ENCODE results near the gene KCNH3. TPM values are rescaled to one million over a fixed set of nuclear protein-coding genes. Genes with fewer than 3 reads are reported as not detected.
A peak's percentile ranks its signal among the peaks of the same experiment; 100 is the strongest.

KCNH3 gene
- total RNA-seq, 1 experiment from 2014 or later, result 0.26 TPM

DNA sequence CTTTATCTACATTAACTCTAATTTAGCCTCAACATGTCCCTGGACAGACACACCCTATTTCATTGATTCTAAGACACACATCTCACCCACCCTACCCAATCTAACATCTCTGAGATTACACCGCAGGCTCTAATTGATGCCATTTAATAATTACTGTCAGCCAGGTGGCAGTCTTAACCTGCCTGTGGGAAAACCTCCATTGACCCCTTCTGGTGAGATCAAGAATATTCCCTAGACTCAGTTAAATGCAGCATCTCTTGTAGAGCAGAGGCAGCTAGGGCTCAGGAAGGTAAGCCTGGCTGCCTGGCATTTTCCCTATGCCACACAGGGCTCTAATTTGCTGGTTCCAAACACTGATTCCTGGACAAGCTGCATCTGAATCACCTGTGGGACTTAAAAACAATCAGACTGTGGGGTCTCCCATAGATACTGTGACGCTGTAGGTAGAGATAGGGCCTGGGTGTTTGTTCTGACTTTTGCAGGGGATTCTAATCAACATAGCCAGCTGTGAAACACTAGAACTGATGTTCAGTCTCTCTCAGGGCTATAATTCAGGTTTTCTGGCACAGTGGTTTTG, 14.8 kb downstream of the KCNH3 start:
- H3K23me2 ChIP-seq (ENCODE audit: insufficient read length, low read depth, low read length, poor library complexity, severe bottlenecking), result peaks cover 7% of the 10 kb centered on the region
- H3K36me3 Mint-ChIP-seq (ENCODE audit: insufficient read depth in 1 of 3, low read depth in 3 of 3), result peaks cover 2 to 15% (median 13%) of the 10 kb centered on the region in 3 experiments; a peak in 5 of 7 replicates
- H3K23ac ChIP-seq (ENCODE audit: insufficient read length, low read depth, low read length), result no peak overlapping the region
- no peak overlapping the region for H2BK5ac ChIP-seq (ENCODE audit: insufficient read length, low read length)
- no peaks in the 10 kb centered on the region for H3K4me1 ChIP-seq (ENCODE audit: insufficient read depth, low read length)
- H3K27ac Mint-ChIP-seq, result no peak overlapping the region
- H4K8ac ChIP-seq (replicated peaks; ENCODE audit: insufficient read length, low read depth, low read length), result no peak overlapping the region
- no peaks in the 10 kb centered on the region for H3K79me1 ChIP-seq (ENCODE audit: insufficient read depth, low read depth, low read length, poor library complexity, severe bottlenecking)
- peak overlapping the region in 1 of 2 experiments; percentile 20; a peak in 1 of 5 replicates for H3K4me3 Mint-ChIP-seq
- no peak overlapping the region for H3K18ac ChIP-seq (ENCODE audit: insufficient read length, low read depth, low read length)
- H2BK20ac ChIP-seq (ENCODE audit: low read depth, low read length, poor library complexity, severe bottlenecking), result no peak overlapping the region
- whole genome bisulfite sequencing (ENCODE audit: extremely low coverage, insufficient read length, low lambda C conversion rate), result no CpG with 5 or more reads among the region's 2 CpGs
- H3K14ac ChIP-seq (ENCODE audit: insufficient read depth, low read length), result no peak overlapping the region
- no peak overlapping the region for H2BK15ac ChIP-seq (ENCODE audit: low read depth, low read length)
- H3K27ac ChIP-seq (ENCODE audit: insufficient read length, low read depth, low read length), result no peak overlapping the region
- no peak overlapping the region for H2AK5ac ChIP-seq (ENCODE audit: insufficient read length, low read length)
- H4K5ac ChIP-seq (ENCODE audit: insufficient read length, low read depth, low read length), result no peak overlapping the region
- H3K79me2 ChIP-seq (ENCODE audit: insufficient read depth, low read length), result no peaks in the 10 kb centered on the region
- H2BK120ac ChIP-seq (ENCODE audit: low read depth, low read length, poor library complexity, severe bottlenecking), result no peak overlapping the region
- H3K27me3 ChIP-seq (ENCODE audit: insufficient read depth, low read length), result no peaks in the 10 kb centered on the region; the same call in 1 of the 2 replicates
- H3K9me3 Mint-ChIP-seq, result no peaks in the 10 kb centered on the region; a peak in 1 of 5 replicates
- H3K56ac ChIP-seq (ENCODE audit: insufficient read length, low read depth, low read length), result no peak overlapping the region
- H3K9me3 ChIP-seq (ENCODE audit: control insufficient read depth, low read depth, low read length), result no peaks in the 10 kb centered on the region
- H3K9ac ChIP-seq (ENCODE audit: extremely low read depth, insufficient read length, low read length), result no peak overlapping the region
- H2BK12ac ChIP-seq (ENCODE audit: insufficient read length, low read depth, low read length), result no peak overlapping the region
- H4K91ac ChIP-seq (ENCODE audit: insufficient read length, low read depth, low read length), result no peak overlapping the region
- no peak overlapping the region for H3T11ph ChIP-seq (ENCODE audit: low read length)
- no peak overlapping the region for H3K4me2 ChIP-seq (ENCODE audit: insufficient read depth, insufficient read length, low read length)
- peaks cover 0 to 15% of the 10 kb centered on the region in 2 experiments; a peak in 2 of 4 replicates for H3K4me1 Mint-ChIP-seq
- peaks cover 36% of the 10 kb centered on the region for H3K27me3 Mint-ChIP-seq (ENCODE audit: low read depth)
- H4K20me1 ChIP-seq (ENCODE audit: control insufficient read depth, insufficient read depth, insufficient read length), result no peaks in the 10 kb centered on the region
- no peak for DNase-seq
- no peak overlapping the region for H3K4ac ChIP-seq (ENCODE audit: low read depth, low read length)
- TF ChIP-seq, protein P1, sequence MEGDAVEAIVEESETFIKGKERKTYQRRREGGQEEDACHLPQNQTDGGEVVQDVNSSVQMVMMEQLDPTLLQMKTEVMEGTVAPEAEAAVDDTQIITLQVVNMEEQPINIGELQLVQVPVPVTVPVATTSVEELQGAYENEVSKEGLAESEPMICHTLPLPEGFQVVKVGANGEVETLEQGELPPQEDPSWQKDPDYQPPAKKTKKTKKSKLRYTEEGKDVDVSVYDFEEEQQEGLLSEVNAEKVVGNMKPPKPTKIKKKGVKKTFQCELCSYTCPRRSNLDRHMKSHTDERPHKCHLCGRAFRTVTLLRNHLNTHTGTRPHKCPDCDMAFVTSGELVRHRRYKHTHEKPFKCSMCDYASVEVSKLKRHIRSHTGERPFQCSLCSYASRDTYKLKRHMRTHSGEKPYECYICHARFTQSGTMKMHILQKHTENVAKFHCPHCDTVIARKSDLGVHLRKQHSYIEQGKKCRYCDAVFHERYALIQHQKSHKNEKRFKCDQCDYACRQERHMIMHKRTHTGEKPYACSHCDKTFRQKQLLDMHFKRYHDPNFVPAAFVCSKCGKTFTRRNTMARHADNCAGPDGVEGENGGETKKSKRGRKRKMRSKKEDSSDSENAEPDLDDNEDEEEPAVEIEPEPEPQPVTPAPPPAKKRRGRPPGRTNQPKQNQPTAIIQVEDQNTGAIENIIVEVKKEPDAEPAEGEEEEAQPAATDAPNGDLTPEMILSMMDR (conservative IDR thresholded peaks at IDR 0.05), result peak; percentile 82
- H2AFZ ChIP-seq (ENCODE audit: low read length), result no peak overlapping the region

All from H9 (cell line).